ENCODE results near the gene SCARB1.

Gene SCARB1

GRCh38 chr12:124769881-124770512, 93.7 kb downstream of the SCARB1 start:
- no peak for DNase-seq

GRCh38 chr12:124769163-124769530, 94.5 kb downstream of the SCARB1 start:
- no peak for DNase-seq

- DNase-seq: no peak
Observed at GRCh38 chr12:124768452-124769162, 95.1 kb downstream of the SCARB1 start.

- peak; percentile 85 for DNase-seq
Observed at GRCh38 chr12:124767066-124767821, 96.4 kb downstream of the SCARB1 start.

GRCh38 chr12:124766727-124767065, 97.0 kb downstream of the SCARB1 start:
- DNase-seq: no peak

GRCh38 chr12:124765581-124766489, 97.8 kb downstream of the SCARB1 start:
- no peak for DNase-seq

GRCh38 chr12:124764870-124765580, 98.6 kb downstream of the SCARB1 start:
- DNase-seq: no peak

GRCh38 chr12:124764451-124764850, 99.2 kb downstream of the SCARB1 start:
- DNase-seq: peak; percentile 33

GRCh38 chr12:124763594-124763979, 100.1 kb downstream of the SCARB1 start:
- no peak for DNase-seq

- no peak for DNase-seq
Observed at GRCh38 chr12:124762791-124763593, 100.7 kb downstream of the SCARB1 start.

GRCh38 chr12:124762384-124762783, 101.3 kb downstream of the SCARB1 start:
- no peak for DNase-seq

GRCh38 chr12:124761871-124762270, 101.8 kb downstream of the SCARB1 start:
- DNase-seq: no peak

- DNase-seq: no peak
Observed at GRCh38 chr12:124761056-124761455, 102.6 kb downstream of the SCARB1 start.

GRCh38 chr12:124760560-124760959, 103.1 kb downstream of the SCARB1 start:
- DNase-seq: no peak

GRCh38 chr12:124759841-124760503, 103.7 kb downstream of the SCARB1 start:
- no peak for DNase-seq

GRCh38 chr12:124758266-124759220, 105.1 kb downstream of the SCARB1 start:
- DNase-seq: no peak

- DNase-seq: no peak
Observed at GRCh38 chr12:124757329-124757728, 106.3 kb downstream of the SCARB1 start.

- no peak for DNase-seq
Observed at GRCh38 chr12:124756760-124757159, 106.9 kb downstream of the SCARB1 start.

GRCh38 chr12:124756166-124756565, 107.5 kb downstream of the SCARB1 start:
- no peak for DNase-seq

- DNase-seq: no peak
Observed at GRCh38 chr12:124755801-124756148, 107.9 kb downstream of the SCARB1 start.

Data from CD4-positive, alpha-beta T cell treated with Interleukin-17A for 4 hours (primary cell).